ENCODE data around the gene POP7. TPM values are rescaled to one million over a fixed set of nuclear protein-coding genes. Genes with fewer than 3 reads are reported as not detected.
"Not testable (repeated sequence)": the region's sequence is repeated elsewhere in the genome, so short reads cannot be mapped to it uniquely, and the experiment has no call there.

Gene POP7
- 10 to 100 TPM; 32.0 to 59.6 (median 38.6) TPM for total RNA-seq

- peak; percentile 88 to 96 (median 92) for ATAC-seq (replicated peaks in 6 of 8)
- Histone ChIP-seq H3K4me3 (peak within 1 kb of the TSS; percentile 56 to 99 (median 77)), H3K27ac (peak within 1 kb of the TSS; percentile 94 to 98), H3K4me1 (replicated peaks in 1 of 2) (peaks cover 9 to 12% of the 10 kb centered on the region in 2 donors)
- WGBS, 10 experiments, result 0 to 2% (median 0%) methylated on average over 3 to 26 of the region's 86 CpGs; no CpG with 5 or more reads in 5 of the 10 experiments
- in situ Hi-C loops (cut with MboI; ENCODE audit: low pct_unique_long_range_greater_than_20kb in 2 of 9, low sequenced_read_pairs in 9 of 9, unreplicated experiment in 9 of 9), result loop anchor here in 7 of 9 experiments (10.0 to 25.0 kb wide), 3 partner anchors 131 to 156 kb away; partner anchors contain the start of genes SLC12A9 (in 6 of the 7), TRIP6 (in 4 of the 7) and EPHB4 (in 1 of the 7)
Observed at GRCh38 chr7:100705753-100706671, at the start of gene POP7. TSS of gene POP7 (plus strand) at chr7:100706121. CDS start at chr7:100706831, 710 bp downstream.

- H3K27ac ChIP-seq; H3K4me1 ChIP-seq (replicated peaks in 1 of 2); in situ Hi-C loops (cut with MboI; ENCODE audit: low pct_unique_long_range_greater_than_20kb in 2 of 9, low sequenced_read_pairs in 9 of 9, unreplicated experiment in 9 of 9); ATAC-seq (replicated peaks in 6 of 8); H3K4me3 ChIP-seq: not testable (repeated sequence)
- WGBS, 10 experiments, result 5 to 78% (median 65%) methylated on average over 2 to 10 of the region's 12 CpGs; no CpG with 5 or more reads in 2 of the 10 experiments
Observed at GRCh38 chr7:100662194-100662776, 43.6 kb upstream of the POP7 start.

- ATAC-seq (replicated peaks in 6 of 8), result peak in 2 of 8 experiments; percentile 78
- Histone ChIP-seq H3K4me3 (no peak overlapping the region), H3K4me1 (replicated peaks in 1 of 2) (no peaks in the 10 kb centered on the region), H3K27ac (no peak overlapping the region)
- in situ Hi-C loops (cut with MboI; ENCODE audit: low pct_unique_long_range_greater_than_20kb in 2 of 9, low sequenced_read_pairs in 9 of 9, unreplicated experiment in 9 of 9), result no loop called here
- 30 to 100% (median 89%) methylated on average over 1 to 5 of the region's 5 CpGs; no CpG with 5 or more reads in 2 of the 10 experiments for WGBS, 10 experiments
Observed at GRCh38 chr7:100665168-100665726, 40.7 kb upstream of the POP7 start.

GRCh38 chr7:100667331-100668068, 38.4 kb upstream of the POP7 start:
- no peak for ATAC-seq (replicated peaks in 6 of 8)
- Histone ChIP-seq H3K4me1 (replicated peaks in 1 of 2) (no peaks in the 10 kb centered on the region), H3K4me3 (no peak overlapping the region), H3K27ac (no peak overlapping the region)
- WGBS, 10 experiments, result 34 to 93% (median 81%) methylated on average over 2 to 13 of the region's 16 CpGs
- in situ Hi-C loops (cut with MboI; ENCODE audit: low pct_unique_long_range_greater_than_20kb in 2 of 9, low sequenced_read_pairs in 9 of 9, unreplicated experiment in 9 of 9), result no loop called here

- no peak for ATAC-seq (replicated peaks in 6 of 8)
- Histone ChIP-seq H3K4me3 (no peak overlapping the region), H3K4me1 (replicated peaks in 1 of 2) (no peaks in the 10 kb centered on the region), H3K27ac (no peak overlapping the region)
- 43 to 100% (median 64%) methylated on average over 1 to 2 of the region's 2 CpGs for WGBS, 10 experiments
- in situ Hi-C loops (cut with MboI; ENCODE audit: low pct_unique_long_range_greater_than_20kb in 2 of 9, low sequenced_read_pairs in 9 of 9, unreplicated experiment in 9 of 9), result no loop called here
Observed at GRCh38 chr7:100668069-100668449, 37.9 kb upstream of the POP7 start.

- in situ Hi-C loops (cut with MboI; ENCODE audit: low pct_unique_long_range_greater_than_20kb in 2 of 9, low sequenced_read_pairs in 9 of 9, unreplicated experiment in 9 of 9); H3K27ac ChIP-seq; H3K4me3 ChIP-seq; H3K4me1 ChIP-seq (replicated peaks in 1 of 2); ATAC-seq (replicated peaks in 6 of 8): not testable (repeated sequence)
- 70 to 100% (median 88%) methylated on average over 2 to 10 of the region's 12 CpGs; no CpG with 5 or more reads in 3 of the 10 experiments for WGBS, 10 experiments
Observed at GRCh38 chr7:100669106-100669505, 36.8 kb upstream of the POP7 start.

- Histone ChIP-seq H3K4me1 (replicated peaks in 1 of 2) (no peaks in the 10 kb centered on the region), H3K4me3 (no peak overlapping the region), H3K27ac (no peak overlapping the region)
- no peak for ATAC-seq (replicated peaks in 6 of 8)
- 12 to 83% (median 67%) methylated on average over 3 to 8 of the region's 8 CpGs for WGBS, 10 experiments
- in situ Hi-C loops (cut with MboI; ENCODE audit: low pct_unique_long_range_greater_than_20kb in 2 of 9, low sequenced_read_pairs in 9 of 9, unreplicated experiment in 9 of 9), result no loop called here
Observed at GRCh38 chr7:100670074-100670473, 35.8 kb upstream of the POP7 start.

- in situ Hi-C loops (cut with MboI; ENCODE audit: low pct_unique_long_range_greater_than_20kb in 2 of 9, low sequenced_read_pairs in 9 of 9, unreplicated experiment in 9 of 9), result no loop called here
- ATAC-seq (replicated peaks in 6 of 8), result no peak
- Histone ChIP-seq H3K4me3 (no peak overlapping the region), H3K4me1 (replicated peaks in 1 of 2) (peaks cover 0 to 3% of the 10 kb centered on the region in 2 donors), H3K27ac (no peak overlapping the region)
- WGBS, 10 experiments, result 67 to 94% (median 86%) methylated on average over 2 to 13 of the region's 18 CpGs
Observed at GRCh38 chr7:100671353-100672327, 34.3 kb upstream of the POP7 start.

- 0 to 3% (median 0%) methylated on average over 3 to 13 of the region's 65 CpGs; no CpG with 5 or more reads in 5 of the 10 experiments for WGBS, 10 experiments
- peak; percentile 62 to 79 (median 69) for ATAC-seq (replicated peaks in 6 of 8)
- in situ Hi-C loops (cut with MboI; ENCODE audit: low pct_unique_long_range_greater_than_20kb in 2 of 9, low sequenced_read_pairs in 9 of 9, unreplicated experiment in 9 of 9), result no loop called here
- H3K4me1 ChIP-seq (replicated peaks in 1 of 2), result peaks cover 0 to 3% of the 10 kb centered on the region in 2 donors
- peak within 1 kb of the TSS; percentile 97 to 99 for H3K27ac ChIP-seq
- H3K4me3 ChIP-seq, result peak within 1 kb of the TSS; percentile 42 to 82 (median 67)
Observed at GRCh38 chr7:100673302-100673941, 32.5 kb upstream of the POP7 start, which contains the start of gene GNB2. TSS of gene GNB2 (plus strand) at chr7:100673740. CDS start at chr7:100676266, 2,526 bp downstream.

GRCh38 chr7:100673942-100674410, 31.9 kb upstream of the POP7 start:
- WGBS, 10 experiments, result no CpG with 5 or more reads among the region's 34 CpGs
- H3K27ac ChIP-seq, result peak overlapping the region; percentile 97 to 99
- H3K4me3 ChIP-seq, result peak overlapping the region; percentile 42 to 82 (median 67)
- peak in 1 of 8 experiments; percentile 0 for ATAC-seq (replicated peaks in 6 of 8)
- peaks cover 0 to 3% of the 10 kb centered on the region in 2 donors for H3K4me1 ChIP-seq (replicated peaks in 1 of 2)
- in situ Hi-C loops (cut with MboI; ENCODE audit: low pct_unique_long_range_greater_than_20kb in 2 of 9, low sequenced_read_pairs in 9 of 9, unreplicated experiment in 9 of 9), result no loop called here

All from motor neuron (in vitro differentiated cells).